HT1080 (cell line): ENCODE data around the gene NCAM1. TPM values are rescaled to one million over a fixed set of nuclear protein-coding genes. Genes with fewer than 3 reads are reported as not detected.
"Not testable (repeated sequence)": the region's sequence is repeated elsewhere in the genome, so short reads cannot be mapped to it uniquely, and the experiment has no call there.

Source experiments
- DNase-seq: peaks from one replicate; pipeline ENCODE4 v3.0.0-alpha.2; 2015; ENCODE audit warnings: low read depth
- total RNA-seq: library from RNA; depleted of rRNA; stranded (reverse); fragments of >200 nt; shearing (Covaris generic); gene quantifications from 2 replicates; pipeline ENCODE4 v1.2.3, GENCODE V29; 2014

Gene NCAM1
- total RNA-seq, 1 experiment from 2014 or later, result 26.3 TPM

GRCh38 chr11:113019711-113020110, 58.5 kb downstream of the NCAM1 start:
- no peak for DNase-seq

GRCh38 chr11:113021111-113021510, 59.9 kb downstream of the NCAM1 start:
- no peak for DNase-seq

GRCh38 chr11:113022262-113022661, 61.0 kb downstream of the NCAM1 start:
- DNase-seq, result no peak

- DNase-seq, result peak; percentile 84
Observed at GRCh38 chr11:113023228-113023627, 62.0 kb downstream of the NCAM1 start.

GRCh38 chr11:113023986-113024385, 62.8 kb downstream of the NCAM1 start:
- DNase-seq, result no peak

GRCh38 chr11:113026778-113027177, 65.6 kb downstream of the NCAM1 start:
- DNase-seq, result no peak

- DNase-seq, result no peak
Observed at GRCh38 chr11:113034576-113034975, 73.4 kb downstream of the NCAM1 start.

- DNase-seq, result no peak
Observed at GRCh38 chr11:113035708-113036107, 74.5 kb downstream of the NCAM1 start.

GRCh38 chr11:113043698-113044097, 82.5 kb downstream of the NCAM1 start:
- DNase-seq, result no peak

- DNase-seq, result peak; percentile 81
Observed at GRCh38 chr11:113045146-113045545, 83.9 kb downstream of the NCAM1 start.

- DNase-seq, result no peak
Observed at GRCh38 chr11:113046866-113047265, 85.6 kb downstream of the NCAM1 start.

- peak; percentile 83 for DNase-seq
Observed at GRCh38 chr11:113048820-113049768, 87.9 kb downstream of the NCAM1 start.

- not testable (repeated sequence) for DNase-seq
Observed at GRCh38 chr11:113053042-113053441, 91.8 kb downstream of the NCAM1 start.

- no peak for DNase-seq
Observed at GRCh38 chr11:113057038-113057437, 95.8 kb downstream of the NCAM1 start.

GRCh38 chr11:113059548-113059947, 98.3 kb downstream of the NCAM1 start:
- DNase-seq, result no peak

- DNase-seq, result no peak
Observed at GRCh38 chr11:113065330-113065729, 104.1 kb downstream of the NCAM1 start.

- no peak for DNase-seq
Observed at GRCh38 chr11:113072237-113072858, 111.1 kb downstream of the NCAM1 start.

GRCh38 chr11:113073290-113073953, 112.2 kb downstream of the NCAM1 start:
- DNase-seq, result no peak

GRCh38 chr11:113075586-113076095, 114.4 kb downstream of the NCAM1 start:
- DNase-seq, result no peak

GRCh38 chr11:113077379-113077778, 116.2 kb downstream of the NCAM1 start:
- no peak for DNase-seq

- DNase-seq, result no peak
Observed at GRCh38 chr11:113082341-113082955, 121.2 kb downstream of the NCAM1 start.
